Measurements from ENCODE around the gene BPIFB4. TPM values are rescaled to one million over a fixed set of nuclear protein-coding genes. Genes with fewer than 3 reads are reported as not detected.
"Not testable (repeated sequence)": the region's sequence is repeated elsewhere in the genome, so short reads cannot be mapped to it uniquely, and the experiment has no call there.

BPIFB4 gene
- total RNA-seq (2014; rRNA removed; shearing (Covaris generic)), result not detected in 2 replicates

- no peak for DNase-seq (ENCODE audit: low spot score)
Observed at GRCh38 chr20:33079259-33079658, at the start of gene BPIFB4. Gene BPIFB4 (plus strand): TSS chr20:33079643. CDS start chr20:33081527, 1,884 bp downstream.

- DNase-seq (ENCODE audit: low spot score), result no peak
Observed at GRCh38 chr20:33030076-33030475, 49.4 kb upstream of the BPIFB4 start.

- DNase-seq (ENCODE audit: low spot score), result no peak
Observed at GRCh38 chr20:33030569-33030968, 48.9 kb upstream of the BPIFB4 start.

- DNase-seq (ENCODE audit: low spot score), result no peak
Observed at GRCh38 chr20:33031531-33031930, 47.9 kb upstream of the BPIFB4 start, which contains the start of gene BPIFB6. Gene BPIFB6 (plus strand): TSS chr20:33031648. CDS start chr20:33031648, 0 bp downstream.

- DNase-seq (ENCODE audit: low spot score), result no peak
Observed at GRCh38 chr20:33032555-33032954, 46.9 kb upstream of the BPIFB4 start.

- DNase-seq (ENCODE audit: low spot score), result no peak
Observed at GRCh38 chr20:33033381-33033780, 46.1 kb upstream of the BPIFB4 start.

GRCh38 chr20:33034115-33034514 lies 45.3 kb upstream of the BPIFB4 start:
- DNase-seq (ENCODE audit: low spot score), result no peak

GRCh38 chr20:33034901-33035492 lies 44.4 kb upstream of the BPIFB4 start:
- DNase-seq (ENCODE audit: low spot score), result no peak

- DNase-seq (ENCODE audit: low spot score), result no peak
Observed at GRCh38 chr20:33037456-33037855, 42.0 kb upstream of the BPIFB4 start.

GRCh38 chr20:33038243-33038642 lies 41.2 kb upstream of the BPIFB4 start:
- no peak for DNase-seq (ENCODE audit: low spot score)

GRCh38 chr20:33042430-33042829 lies 37.0 kb upstream of the BPIFB4 start:
- DNase-seq (ENCODE audit: low spot score), result no peak

- DNase-seq (ENCODE audit: low spot score), result no peak
Observed at GRCh38 chr20:33042983-33043730, 36.3 kb upstream of the BPIFB4 start.

GRCh38 chr20:33043731-33044181 lies 35.7 kb upstream of the BPIFB4 start:
- no peak for DNase-seq (ENCODE audit: low spot score)

GRCh38 chr20:33045129-33045721 lies 34.2 kb upstream of the BPIFB4 start:
- DNase-seq (ENCODE audit: low spot score), result not testable (repeated sequence)

- no peak for DNase-seq (ENCODE audit: low spot score)
Observed at GRCh38 chr20:33046412-33046811, 33.0 kb upstream of the BPIFB4 start.

- no peak for DNase-seq (ENCODE audit: low spot score)
Observed at GRCh38 chr20:33051333-33051732, 28.1 kb upstream of the BPIFB4 start.

- DNase-seq (ENCODE audit: low spot score), result no peak
Observed at GRCh38 chr20:33053291-33054106, 25.9 kb upstream of the BPIFB4 start, which contains the start of gene BPIFB3. Gene BPIFB3 (plus strand): TSS chr20:33053903. CDS start chr20:33055436, 1,533 bp downstream.

- DNase-seq (ENCODE audit: low spot score), result no peak
Observed at GRCh38 chr20:33054381-33054780, 25.1 kb upstream of the BPIFB4 start.

- no peak for DNase-seq (ENCODE audit: low spot score)
Observed at GRCh38 chr20:33054791-33055190, 24.7 kb upstream of the BPIFB4 start.

- no peak for DNase-seq (ENCODE audit: low spot score)
Observed at GRCh38 chr20:33059136-33059535, 20.3 kb upstream of the BPIFB4 start.

- DNase-seq (ENCODE audit: low spot score), result no peak
Observed at GRCh38 chr20:33059741-33060390, 19.6 kb upstream of the BPIFB4 start.
